HepG2 (cell line): Measurements from ENCODE around the gene NR2F1. TPM values are rescaled to one million over a fixed set of nuclear protein-coding genes. Genes with fewer than 3 reads are reported as not detected.

Experiments used
- CAMTA2 ChIP-seq: sonication (generic); formaldehyde crosslinking; IDR thresholded peaks from 2 replicates; pipeline ENCODE4 v1.4.0; 2020; ENCODE audit warnings: mild to moderate bottlenecking, missing genetic modification reagents, borderline replicate concordance
- CENPX ChIP-seq: sonication (generic); formaldehyde crosslinking; IDR thresholded peaks from 2 replicates; pipeline ENCODE4 v1.9.0; 2021; ENCODE audit warnings: mild to moderate bottlenecking, missing genetic modification reagents, moderate library complexity
- ISL2 ChIP-seq: sonication (generic); formaldehyde crosslinking; IDR thresholded peaks from 2 replicates; pipeline ENCODE4 v1.5.0; 2020; ENCODE audit warnings: missing genetic modification reagents
- MEIS1 ChIP-seq: sonication (generic); formaldehyde crosslinking; IDR thresholded peaks from 2 replicates; pipeline ENCODE4 v1.9.0; 2021; ENCODE audit warnings: mild to moderate bottlenecking, missing genetic modification reagents, moderate library complexity, borderline replicate concordance
- MLLT10 ChIP-seq: sonication (generic); formaldehyde crosslinking; IDR thresholded peaks from 2 replicates; pipeline ENCODE4 v1.4.0; 2020; ENCODE audit warnings: missing genetic modification reagents
- PRMT3 ChIP-seq: sonication (generic); formaldehyde crosslinking; IDR thresholded peaks from 2 replicates; pipeline ENCODE4 v1.8.1; 2022; ENCODE audit warnings: low read depth, mild to moderate bottlenecking, moderate library complexity, missing genetic modification reagents, borderline replicate concordance
- SALL2 ChIP-seq: sonication (generic); formaldehyde crosslinking; IDR thresholded peaks from 2 replicates; pipeline ENCODE4 v1.8.1; 2023; ENCODE audit warnings: mild to moderate bottlenecking, missing genetic modification reagents, inconsistent platforms
- SIX4 ChIP-seq: sonication (generic); formaldehyde crosslinking; IDR thresholded peaks from 2 replicates; pipeline ENCODE4 v1.4.0; 2020; ENCODE audit warnings: missing genetic modification reagents
- SOX13 ChIP-seq, 3 experiments: fragments of 450-650 bp in 1 of 3; sonication (generic) in 1 of 3; formaldehyde crosslinking in 1 of 3; IDR thresholded peaks in 2 of 3; conservative IDR thresholded peaks in 1 of 3; 2 replicates each; pipeline versions ENCODE4 v1.5.0 to v1.6.1; 2016 to 2020; ENCODE audit warnings: antibody characterized with exemption in 1 of 3, mild to moderate bottlenecking in 1 of 3, missing compliant biosample characterization in 1 of 3, missing genetic modification reagents in 1 of 3, moderate library complexity in 1 of 3
- THAP11 ChIP-seq: IDR thresholded peaks from 2 replicates; pipeline ENCODE4 v1.6.1; 2016; ENCODE audit warnings: missing biosample characterization, missing genetic modification reagents
- U2AF1 ChIP-seq: fragments of 200-400 bp; formaldehyde crosslinking; optimal IDR thresholded peaks from 2 replicates; pipeline ENCODE3; 2017; ENCODE audit warnings: mild to moderate bottlenecking, low read depth, low read length
- ZFP1 ChIP-seq: IDR thresholded peaks from 2 replicates; pipeline ENCODE4 v1.6.1; 2016
- ZNF225 ChIP-seq: sonication (generic); formaldehyde crosslinking; IDR thresholded peaks from 2 replicates; pipeline ENCODE4 v1.4.0; 2020; ENCODE audit warnings: mild to moderate bottlenecking, missing genetic modification reagents
- ZNF44 ChIP-seq: sonication (generic); formaldehyde crosslinking; IDR thresholded peaks from 2 replicates; pipeline ENCODE4 v1.5.1; 2020; ENCODE audit warnings: mild to moderate bottlenecking, missing genetic modification reagents
- ZNF460 ChIP-seq: sonication (generic); formaldehyde crosslinking; IDR thresholded peaks from 2 replicates; pipeline ENCODE4 v1.5.1; 2020; ENCODE audit warnings: missing genetic modification reagents, mild to moderate bottlenecking, borderline replicate concordance
- ZNF496 ChIP-seq: sonication (generic); formaldehyde crosslinking; IDR thresholded peaks from 2 replicates; pipeline ENCODE4 v1.8.1; 2023; ENCODE audit warnings: mild to moderate bottlenecking, moderate library complexity, missing genetic modification reagents; ENCODE audit not compliant: insufficient replicate concordance
- ZNF629 ChIP-seq: sonication (generic); formaldehyde crosslinking; conservative IDR thresholded peaks from 2 replicates; pipeline ENCODE4 v1.5.0; 2020; ENCODE audit warnings: missing genetic modification reagents
- polyA plus RNA-seq, 8 experiments: library from polyadenylated mRNA; depleted of rRNA in 3 of 8; stranded (reverse) in 7 of 8; unstranded in 1 of 8; fragments of >200 nt; fragmentation: Illumina TruSeq in 4 of 8; extraction: Trizol in 4 of 8; gene quantifications; 2 replicates each; pipeline versions ENCODE4 v1.2.1 to v1.2.3, GENCODE V29; 2011 to 2016; ENCODE audit warnings: low read depth in 4 of 8, missing spikeins in 1 of 8, mixed read lengths in 1 of 8; ENCODE audit not compliant: insufficient read depth in 1 of 8
- total RNA-seq, 5 experiments: library from RNA; depleted of rRNA; stranded (reverse); fragments of >200 nt; fragmentation: Illumina TruSeq; extraction: Trizol; gene quantifications; 2 replicates each; pipeline ENCODE4 v1.2.3, GENCODE V29; 2016; ENCODE audit warnings: low read depth in 1 of 5
- TF ChIP-seq, protein P1 (sequence below): sonication (generic); formaldehyde crosslinking; IDR thresholded peaks from 2 replicates; pipeline ENCODE4 v1.5.0; 2020; ENCODE audit warnings: mild to moderate bottlenecking, missing genetic modification reagents, borderline replicate concordance
- TF ChIP-seq, protein P2 (sequence below): IDR thresholded peaks from 2 replicates; pipeline ENCODE4 v1.6.1; 2018; ENCODE audit warnings: missing genetic modification reagents, mild to moderate bottlenecking, missing compliant biosample characterization
- TF ChIP-seq, protein P3 (sequence below): sonication (generic); formaldehyde crosslinking; IDR thresholded peaks from 2 replicates; pipeline ENCODE4 v1.5.0; 2020; ENCODE audit warnings: mild to moderate bottlenecking, missing genetic modification reagents, moderate library complexity
- TF ChIP-seq, protein P4 (sequence below): IDR thresholded peaks from 2 replicates; pipeline ENCODE4 v1.6.1; 2016; ENCODE audit warnings: mild to moderate bottlenecking, missing biosample characterization, missing genetic modification reagents
- TF ChIP-seq, protein P5 (sequence below): sonication (generic); formaldehyde crosslinking; IDR thresholded peaks from 2 replicates; pipeline ENCODE4 v1.5.1; 2020; ENCODE audit warnings: mild to moderate bottlenecking, moderate library complexity, missing genetic modification reagents
- TF ChIP-seq, protein P6 (sequence below): IDR thresholded peaks from 2 replicates; pipeline ENCODE4 v1.6.1; 2012; ENCODE audit warnings: inconsistent platforms

NR2F1 gene
- total and polyA plus RNA-seq, 2 of the 13 experiments (the other 11 are each of a cell fraction or from before 2014, with no cell fraction given) = 17.1 to 59.7 TPM

DNA sequence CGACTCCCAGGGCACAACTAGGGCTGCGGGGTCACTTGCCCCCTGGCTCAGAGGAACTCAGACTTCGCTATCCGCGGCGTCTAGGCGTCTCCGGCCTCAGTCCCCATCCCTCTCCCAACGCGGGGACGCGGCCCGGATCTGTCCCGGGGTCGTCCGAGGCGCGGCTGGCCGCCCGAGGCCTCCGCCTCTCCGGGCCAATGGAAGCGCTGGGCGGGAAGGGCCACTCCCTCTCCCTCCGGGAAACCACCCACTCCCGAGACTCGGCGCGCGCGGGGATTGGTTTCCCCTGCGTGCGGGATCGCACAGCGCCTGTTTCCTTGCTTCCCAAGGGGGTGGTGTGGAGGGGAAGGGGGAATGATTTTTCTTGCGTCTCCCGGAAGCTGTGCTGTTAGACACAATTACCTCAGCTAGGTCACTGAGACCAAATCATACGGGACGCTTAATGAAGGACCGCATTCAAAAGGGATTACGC lies 38.3 kb downstream of the NR2F1 start (continued):
- TF ChIP-seq, protein P1, sequence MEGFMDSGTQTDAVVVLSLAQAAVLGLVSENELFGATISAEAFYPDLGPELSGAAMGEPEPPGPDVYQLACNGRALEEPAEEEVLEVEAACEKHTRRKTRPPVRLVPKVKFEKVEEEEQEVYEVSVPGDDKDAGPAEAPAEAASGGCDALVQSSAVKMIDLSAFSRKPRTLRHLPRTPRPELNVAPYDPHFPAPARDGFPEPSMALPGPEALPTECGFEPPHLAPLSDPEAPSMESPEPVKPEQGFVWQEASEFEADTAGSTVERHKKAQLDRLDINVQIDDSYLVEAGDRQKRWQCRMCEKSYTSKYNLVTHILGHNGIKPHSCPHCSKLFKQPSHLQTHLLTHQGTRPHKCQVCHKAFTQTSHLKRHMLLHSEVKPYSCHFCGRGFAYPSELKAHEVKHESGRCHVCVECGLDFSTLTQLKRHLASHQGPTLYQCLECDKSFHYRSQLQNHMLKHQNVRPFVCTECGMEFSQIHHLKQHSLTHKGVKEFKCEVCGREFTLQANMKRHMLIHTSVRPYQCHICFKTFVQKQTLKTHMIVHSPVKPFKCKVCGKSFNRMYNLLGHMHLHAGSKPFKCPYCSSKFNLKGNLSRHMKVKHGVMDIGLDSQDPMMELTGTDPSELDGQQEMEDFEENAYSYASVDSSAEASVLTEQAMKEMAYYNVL = no peak
- TF ChIP-seq CENPX (CRISPR knock-in tag) (no peak), ZNF460 (CRISPR knock-in tag) (no peak), ZNF225 (CRISPR knock-in tag) (no peak), THAP11 (0 out of 2 replicates have a peak, but pooled peaks have one; percentile 20), ZNF496 (CRISPR knock-in tag) (no peak), SOX13 (IDR thresholded peaks at IDR 0.05) (no peak), SOX13 (CRISPR knock-in tag; conservative IDR thresholded peaks at IDR 0.05 in 1 of 2, IDR thresholded peaks at IDR 0.05 in 1 of 2) (peak in 1 of 2 experiments; percentile 13; a peak in 1 of 4 replicates), ZFP1 (CRISPR knock-in tag) (no peak), ZNF629 (CRISPR knock-in tag) (no peak), MLLT10 (CRISPR knock-in tag) (no peak), ISL2 (CRISPR knock-in tag) (no peak), SALL2 (no peak), ZNF44 (0 out of 2 replicates have a peak, but pooled peaks have one; percentile 11), MEIS1 (CRISPR knock-in tag) (no peak), SIX4 (no peak), CAMTA2 (CRISPR knock-in tag) (no peak), PRMT3 (CRISPR knock-in tag) (no peak), U2AF1 (no peak)
- TF ChIP-seq, protein P2, sequence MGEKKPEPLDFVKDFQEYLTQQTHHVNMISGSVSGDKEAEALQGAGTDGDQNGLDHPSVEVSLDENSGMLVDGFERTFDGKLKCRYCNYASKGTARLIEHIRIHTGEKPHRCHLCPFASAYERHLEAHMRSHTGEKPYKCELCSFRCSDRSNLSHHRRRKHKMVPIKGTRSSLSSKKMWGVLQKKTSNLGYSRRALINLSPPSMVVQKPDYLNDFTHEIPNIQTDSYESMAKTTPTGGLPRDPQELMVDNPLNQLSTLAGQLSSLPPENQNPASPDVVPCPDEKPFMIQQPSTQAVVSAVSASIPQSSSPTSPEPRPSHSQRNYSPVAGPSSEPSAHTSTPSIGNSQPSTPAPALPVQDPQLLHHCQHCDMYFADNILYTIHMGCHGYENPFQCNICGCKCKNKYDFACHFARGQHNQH (CRISPR knock-in tag) = 0 out of 2 replicates have a peak, but pooled peaks have one; percentile 6
- TF ChIP-seq, protein P3, sequence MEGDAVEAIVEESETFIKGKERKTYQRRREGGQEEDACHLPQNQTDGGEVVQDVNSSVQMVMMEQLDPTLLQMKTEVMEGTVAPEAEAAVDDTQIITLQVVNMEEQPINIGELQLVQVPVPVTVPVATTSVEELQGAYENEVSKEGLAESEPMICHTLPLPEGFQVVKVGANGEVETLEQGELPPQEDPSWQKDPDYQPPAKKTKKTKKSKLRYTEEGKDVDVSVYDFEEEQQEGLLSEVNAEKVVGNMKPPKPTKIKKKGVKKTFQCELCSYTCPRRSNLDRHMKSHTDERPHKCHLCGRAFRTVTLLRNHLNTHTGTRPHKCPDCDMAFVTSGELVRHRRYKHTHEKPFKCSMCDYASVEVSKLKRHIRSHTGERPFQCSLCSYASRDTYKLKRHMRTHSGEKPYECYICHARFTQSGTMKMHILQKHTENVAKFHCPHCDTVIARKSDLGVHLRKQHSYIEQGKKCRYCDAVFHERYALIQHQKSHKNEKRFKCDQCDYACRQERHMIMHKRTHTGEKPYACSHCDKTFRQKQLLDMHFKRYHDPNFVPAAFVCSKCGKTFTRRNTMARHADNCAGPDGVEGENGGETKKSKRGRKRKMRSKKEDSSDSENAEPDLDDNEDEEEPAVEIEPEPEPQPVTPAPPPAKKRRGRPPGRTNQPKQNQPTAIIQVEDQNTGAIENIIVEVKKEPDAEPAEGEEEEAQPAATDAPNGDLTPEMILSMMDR = no peak; the same call in 1 of the 2 replicates
- TF ChIP-seq, protein P4, sequence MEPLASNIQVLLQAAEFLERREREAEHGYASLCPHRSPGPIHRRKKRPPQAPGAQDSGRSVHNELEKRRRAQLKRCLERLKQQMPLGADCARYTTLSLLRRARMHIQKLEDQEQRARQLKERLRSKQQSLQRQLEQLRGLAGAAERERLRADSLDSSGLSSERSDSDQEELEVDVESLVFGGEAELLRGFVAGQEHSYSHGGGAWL (CRISPR knock-in tag) = peak; percentile 70
- TF ChIP-seq, protein P5, sequence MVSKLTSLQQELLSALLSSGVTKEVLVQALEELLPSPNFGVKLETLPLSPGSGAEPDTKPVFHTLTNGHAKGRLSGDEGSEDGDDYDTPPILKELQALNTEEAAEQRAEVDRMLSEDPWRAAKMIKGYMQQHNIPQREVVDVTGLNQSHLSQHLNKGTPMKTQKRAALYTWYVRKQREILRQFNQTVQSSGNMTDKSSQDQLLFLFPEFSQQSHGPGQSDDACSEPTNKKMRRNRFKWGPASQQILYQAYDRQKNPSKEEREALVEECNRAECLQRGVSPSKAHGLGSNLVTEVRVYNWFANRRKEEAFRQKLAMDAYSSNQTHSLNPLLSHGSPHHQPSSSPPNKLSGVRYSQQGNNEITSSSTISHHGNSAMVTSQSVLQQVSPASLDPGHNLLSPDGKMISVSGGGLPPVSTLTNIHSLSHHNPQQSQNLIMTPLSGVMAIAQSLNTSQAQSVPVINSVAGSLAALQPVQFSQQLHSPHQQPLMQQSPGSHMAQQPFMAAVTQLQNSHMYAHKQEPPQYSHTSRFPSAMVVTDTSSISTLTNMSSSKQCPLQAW (CRISPR knock-in tag) = peak; percentile 51; the same call in 1 of the 2 replicates
- TF ChIP-seq, protein P6, sequence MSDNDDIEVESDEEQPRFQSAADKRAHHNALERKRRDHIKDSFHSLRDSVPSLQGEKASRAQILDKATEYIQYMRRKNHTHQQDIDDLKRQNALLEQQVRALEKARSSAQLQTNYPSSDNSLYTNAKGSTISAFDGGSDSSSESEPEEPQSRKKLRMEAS = peak; percentile 56; the same call in 1 of the 2 replicates
